ENCODE data around the gene LMNTD2.

LMNTD2 gene, protein sequence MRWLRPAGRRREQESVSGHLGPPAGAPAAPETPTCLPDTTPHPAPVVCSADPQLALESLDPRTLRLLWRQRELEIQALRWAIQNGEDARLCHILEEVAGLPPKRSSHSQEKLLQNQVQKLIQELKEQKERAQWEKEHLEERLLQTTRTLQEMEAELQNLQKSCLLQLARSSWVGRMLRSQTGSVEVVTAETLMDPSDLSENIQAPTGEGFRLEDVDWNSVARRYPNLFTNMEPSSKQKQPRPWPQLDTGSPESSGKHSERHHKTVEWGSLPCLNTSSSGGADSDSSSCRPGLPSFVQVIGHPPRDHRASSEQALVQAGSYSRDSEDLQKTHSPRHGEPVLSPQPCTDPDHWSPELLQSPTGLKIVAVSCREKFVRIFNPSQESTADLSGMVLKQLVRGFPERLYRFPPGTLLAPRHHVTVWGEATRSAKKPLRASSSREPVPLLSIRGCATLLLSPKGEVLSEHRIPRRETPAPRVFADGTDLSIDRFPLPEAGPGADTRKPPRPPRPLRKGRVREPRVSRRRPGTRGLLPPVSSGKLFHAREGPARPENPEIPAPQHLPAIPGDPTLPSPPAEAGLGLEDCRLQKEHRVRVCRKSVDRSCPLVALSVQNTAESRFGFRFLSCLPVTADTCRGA

DNA sequence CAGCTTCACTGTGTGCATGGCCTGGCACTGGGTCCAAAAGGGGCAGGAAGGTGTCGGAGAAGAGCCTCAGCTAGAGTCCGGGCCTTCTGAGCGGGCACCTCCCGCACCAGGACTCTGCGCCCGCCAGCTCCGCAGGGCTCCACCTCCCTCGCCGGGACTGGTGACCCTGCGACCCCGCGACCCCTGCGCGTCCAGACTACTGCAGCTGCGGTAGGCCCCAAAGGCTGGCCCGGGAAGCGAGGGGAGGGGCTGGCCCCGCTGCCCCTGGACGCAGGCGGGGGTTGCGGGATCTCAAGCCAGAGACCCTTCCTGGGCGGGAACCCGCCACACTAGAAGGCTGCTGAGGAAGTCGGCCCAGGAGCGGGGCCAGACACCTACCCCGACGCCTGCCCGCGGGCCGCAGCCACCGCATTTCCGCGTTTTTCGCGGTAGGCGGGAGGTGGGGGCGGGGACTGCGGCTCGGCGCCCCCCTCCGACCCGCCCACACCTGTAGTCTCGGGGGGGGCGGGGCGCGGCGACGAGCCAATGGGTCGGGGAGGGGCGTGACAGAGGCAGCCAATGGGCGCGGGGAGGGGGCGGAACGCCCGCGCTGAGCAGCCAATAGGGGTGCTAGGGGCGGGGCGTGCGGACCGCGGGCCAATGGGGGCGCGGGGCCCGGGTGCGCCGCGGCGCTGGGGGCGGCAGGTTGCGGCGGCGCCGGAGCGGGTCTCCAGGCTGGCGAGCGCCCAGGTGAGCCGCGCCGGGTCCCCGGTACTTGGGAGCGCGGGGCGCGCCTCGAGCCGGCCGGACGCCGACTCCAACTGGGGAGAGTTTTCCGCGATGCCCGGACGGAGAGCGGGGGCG, at the start of gene LMNTD2, which contains the start of gene RASSF7:
LMNTD2 (minus strand) TSS at position 434 of the 843 bp plus-strand sequence; CDS start at position 412, 22 bp downstream.
RASSF7 (plus strand) TSS at position 666 of the 843 bp plus-strand sequence. CDS start 799 bp downstream, outside the sequence.
- DNase-seq: peak; percentile 95

DNA sequence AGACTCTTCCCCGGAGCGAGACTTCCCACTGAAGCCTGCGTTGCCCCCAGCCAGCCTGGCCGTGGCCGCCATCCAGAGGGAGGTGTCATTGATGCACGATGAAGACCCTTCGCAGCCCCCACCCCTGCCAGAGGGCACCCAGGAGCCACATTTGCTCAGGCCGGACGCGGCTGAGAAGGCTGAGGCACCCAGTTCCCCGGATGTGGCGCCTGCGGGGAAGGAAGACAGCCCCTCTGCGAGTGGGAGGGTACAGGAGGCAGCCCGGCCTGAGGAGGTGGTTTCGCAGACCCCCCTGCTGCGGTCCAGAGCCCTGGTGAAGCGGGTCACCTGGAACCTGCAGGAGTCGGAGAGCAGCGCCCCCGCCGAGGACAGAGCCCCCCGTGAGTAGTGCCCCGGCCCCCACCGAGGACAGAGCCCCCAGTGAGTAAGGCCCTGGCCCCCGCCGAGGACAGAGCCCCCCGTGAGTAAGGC, 48.8 kb upstream of the LMNTD2 start:
- no peak for DNase-seq

DNA sequence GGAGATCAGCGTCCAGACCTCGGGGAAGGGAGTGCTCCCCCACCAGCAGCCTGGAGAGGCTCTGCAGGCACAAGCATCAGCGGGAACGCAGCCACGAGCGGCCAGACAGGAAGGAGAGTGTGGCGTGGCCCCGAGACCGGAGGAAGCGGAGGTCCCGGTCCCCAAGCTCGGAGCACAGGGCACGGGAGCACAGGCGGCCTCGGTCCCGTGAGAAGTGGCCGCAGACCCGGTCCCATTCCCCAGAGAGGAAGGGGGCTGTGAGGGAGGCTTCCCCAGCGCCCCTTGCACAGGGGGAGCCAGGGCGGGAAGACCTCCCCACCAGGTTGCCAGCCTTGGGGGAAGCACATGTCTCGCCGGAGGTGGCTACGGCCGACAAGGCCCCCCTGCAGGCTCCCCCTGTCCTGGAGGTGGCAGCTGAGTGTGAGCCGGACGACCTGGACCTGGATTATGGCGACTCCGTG, 48.3 kb upstream of the LMNTD2 start:
- DNase-seq: no peak

DNA sequence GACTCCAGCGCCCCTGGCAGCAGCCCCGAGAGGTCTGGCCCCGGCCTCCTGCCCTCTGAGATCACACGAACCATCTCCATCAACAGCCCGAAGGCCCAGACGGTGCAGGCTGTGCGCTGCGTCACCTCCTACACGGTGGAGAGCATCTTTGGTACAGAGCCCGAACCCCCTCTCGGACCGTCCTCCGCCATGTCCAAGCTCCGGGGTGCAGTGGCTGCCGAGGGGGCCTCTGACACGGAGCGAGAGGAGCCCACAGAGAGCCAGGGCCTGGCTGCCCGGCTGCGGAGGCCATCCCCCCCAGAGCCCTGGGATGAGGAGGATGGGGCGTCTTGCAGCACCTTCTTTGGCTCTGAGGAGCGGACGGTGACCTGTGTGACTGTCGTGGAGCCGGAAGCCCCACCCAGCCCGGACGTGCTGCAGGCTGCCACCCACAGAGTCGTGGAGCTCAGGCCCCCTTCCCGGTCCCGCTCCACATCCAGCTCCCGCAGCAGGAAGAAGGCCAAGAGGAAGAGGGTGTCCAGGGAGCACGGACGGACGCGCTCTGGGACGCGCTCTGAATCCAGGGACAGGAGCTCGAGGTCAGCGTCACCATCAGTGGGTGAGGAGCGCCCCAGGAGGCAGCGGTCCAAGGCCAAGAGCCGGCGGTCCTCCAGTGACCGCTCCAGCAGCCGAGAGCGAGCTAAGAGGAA, 47.6 kb upstream of the LMNTD2 start:
- DNase-seq: no peak

DNA sequence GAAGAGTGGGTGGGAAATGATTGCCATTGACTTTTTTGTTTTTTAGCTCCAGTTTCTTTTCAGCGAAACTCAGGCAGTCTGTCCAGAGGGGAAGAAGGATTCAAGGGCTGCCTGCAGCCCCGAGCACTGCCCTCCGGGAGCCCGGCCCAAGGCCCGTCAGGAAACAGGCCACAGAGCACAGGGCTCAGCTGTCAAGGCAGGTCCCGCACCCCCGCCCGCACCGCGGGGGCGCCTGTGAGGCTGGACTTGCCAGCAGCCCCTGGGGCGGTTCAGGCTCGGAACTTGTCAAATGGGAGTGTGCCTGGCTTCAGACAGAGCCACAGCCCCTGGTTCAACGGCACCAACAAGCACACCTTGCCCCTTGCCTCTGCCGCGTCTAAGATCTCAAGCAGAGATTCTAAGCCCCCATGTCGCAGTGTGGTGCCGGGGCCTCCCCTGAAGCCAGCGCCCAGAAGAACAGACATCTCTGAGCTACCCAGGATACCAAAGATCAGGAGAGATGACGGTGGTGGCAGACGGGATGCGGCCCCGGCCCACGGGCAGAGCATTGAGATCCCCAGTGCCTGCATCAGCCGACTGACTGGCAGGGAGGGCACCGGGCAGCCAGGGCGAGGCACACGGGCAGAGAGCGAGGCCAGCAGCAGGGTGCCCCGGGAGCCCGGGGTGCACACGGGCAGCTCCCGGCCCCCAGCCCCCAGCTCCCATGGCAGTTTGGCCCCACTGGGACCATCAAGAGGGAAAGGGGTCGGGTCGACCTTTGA, 46.7 kb upstream of the LMNTD2 start:
- no peak for DNase-seq

DNA sequence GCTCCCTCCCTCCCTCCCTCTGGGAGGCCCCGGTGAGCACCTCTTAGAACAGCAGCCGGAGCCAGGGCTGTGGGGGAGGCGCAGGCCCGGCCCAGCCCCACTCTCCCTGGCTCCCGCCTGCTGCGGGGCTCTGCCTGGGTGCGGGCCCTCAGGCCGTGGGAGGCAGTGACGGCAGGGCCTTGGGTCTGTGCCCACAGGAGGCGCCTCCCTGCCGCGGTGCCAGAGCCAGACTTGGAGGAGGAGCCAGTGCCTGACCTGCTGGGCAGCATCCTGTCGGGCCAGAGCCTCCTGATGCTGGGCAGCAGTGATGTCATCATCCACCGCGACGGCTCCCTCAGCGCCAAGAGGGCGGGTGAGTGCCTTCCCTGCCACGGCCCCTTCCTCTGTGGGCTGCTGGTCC, 45.7 kb upstream of the LMNTD2 start:
- no peak for DNase-seq

DNA sequence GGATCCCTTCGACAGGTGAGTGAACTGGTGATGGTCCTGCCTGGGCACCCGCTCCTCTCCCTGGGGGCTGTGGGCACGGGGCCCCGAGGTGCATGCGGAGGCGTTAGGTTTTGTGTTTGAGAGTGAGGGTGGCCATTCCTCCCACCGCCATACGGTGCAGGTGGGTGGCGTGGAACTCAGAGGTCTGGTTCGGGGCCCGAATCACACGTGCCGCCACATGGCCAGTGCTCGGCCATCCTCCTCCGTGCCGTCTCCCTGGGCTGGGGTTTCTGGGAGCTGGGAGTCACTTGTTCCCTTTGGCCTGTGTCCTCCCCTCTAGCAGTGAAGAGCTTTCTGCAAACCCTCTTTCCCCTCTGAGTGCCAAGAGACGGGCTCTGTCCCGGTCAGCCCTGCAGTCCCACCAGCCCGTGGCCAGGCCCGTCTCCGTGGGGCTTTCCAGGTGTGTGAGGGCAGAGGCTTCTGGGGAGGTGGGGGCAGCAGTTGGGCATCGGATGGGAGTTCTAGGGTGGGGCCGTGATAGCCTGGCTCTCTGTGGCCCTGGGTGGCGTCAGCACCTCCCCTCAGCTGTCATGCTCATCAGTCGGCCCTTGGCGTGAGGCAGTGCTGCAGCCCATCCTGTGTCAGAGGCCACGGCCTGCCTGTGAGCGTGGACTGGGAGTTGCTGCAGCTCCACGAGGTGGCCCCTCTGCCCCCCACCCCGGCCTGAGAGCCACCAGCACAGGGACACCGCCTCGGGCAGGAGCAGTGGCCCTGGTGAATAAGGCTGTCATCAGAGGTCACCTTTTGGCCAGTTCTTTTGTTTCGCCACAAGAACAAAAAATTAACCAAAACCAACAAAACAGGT, 45.0 kb upstream of the LMNTD2 start:
- DNase-seq: no peak

DNA sequence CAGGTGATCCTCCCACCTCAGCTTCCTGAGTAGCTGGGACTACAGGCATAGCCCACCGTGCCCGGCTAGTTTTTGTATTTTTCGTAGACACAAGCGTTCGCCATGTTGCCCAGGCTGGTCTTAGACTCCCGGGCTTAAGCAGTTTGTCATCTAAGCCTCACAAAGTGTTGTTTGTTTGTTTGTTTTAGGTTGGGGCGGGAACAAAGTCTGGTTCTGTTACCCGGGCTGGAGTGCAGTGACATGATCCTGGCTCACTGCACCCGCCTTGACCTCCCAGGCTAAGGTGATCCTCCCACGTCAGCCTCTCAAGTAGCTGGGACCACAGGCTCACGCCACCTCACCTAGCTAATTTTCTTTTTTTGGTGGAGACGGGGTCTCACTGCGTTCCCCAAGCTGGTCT, 42.6 kb upstream of the LMNTD2 start:
- DNase-seq: no peak

DNA sequence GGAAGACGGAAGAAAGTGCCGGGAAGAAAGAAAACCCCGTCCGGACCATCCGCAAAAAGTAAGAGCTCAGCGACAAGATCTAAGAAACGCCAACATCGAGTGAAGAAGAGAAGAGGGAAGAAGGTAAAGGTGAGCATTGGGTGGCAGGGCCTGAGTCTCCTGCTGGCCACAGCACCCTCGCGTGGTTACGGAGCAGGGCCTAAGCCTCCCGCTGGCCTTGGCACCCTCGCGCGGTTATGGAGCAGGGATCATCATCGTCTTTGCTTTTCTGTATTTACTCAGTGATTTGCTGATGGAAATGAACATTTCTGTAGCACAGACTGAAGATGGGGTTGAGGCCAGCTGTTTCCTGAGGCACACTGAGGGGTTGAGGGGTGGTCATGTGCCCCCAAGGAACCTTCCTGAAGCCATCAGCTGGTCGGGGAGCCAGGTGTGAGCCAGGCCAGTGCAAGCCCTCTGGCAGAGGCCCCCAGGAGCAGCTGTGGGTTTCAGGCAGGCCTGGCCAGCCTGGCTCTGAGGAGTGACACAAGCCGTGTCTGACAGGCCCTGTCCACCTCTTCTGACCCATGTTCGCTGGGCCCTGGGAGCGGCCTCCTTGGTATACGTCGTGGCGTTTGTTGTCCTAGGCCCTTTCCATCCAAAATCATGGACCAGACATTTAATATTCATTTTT, 41.2 kb upstream of the LMNTD2 start:
- DNase-seq: no peak

DNA sequence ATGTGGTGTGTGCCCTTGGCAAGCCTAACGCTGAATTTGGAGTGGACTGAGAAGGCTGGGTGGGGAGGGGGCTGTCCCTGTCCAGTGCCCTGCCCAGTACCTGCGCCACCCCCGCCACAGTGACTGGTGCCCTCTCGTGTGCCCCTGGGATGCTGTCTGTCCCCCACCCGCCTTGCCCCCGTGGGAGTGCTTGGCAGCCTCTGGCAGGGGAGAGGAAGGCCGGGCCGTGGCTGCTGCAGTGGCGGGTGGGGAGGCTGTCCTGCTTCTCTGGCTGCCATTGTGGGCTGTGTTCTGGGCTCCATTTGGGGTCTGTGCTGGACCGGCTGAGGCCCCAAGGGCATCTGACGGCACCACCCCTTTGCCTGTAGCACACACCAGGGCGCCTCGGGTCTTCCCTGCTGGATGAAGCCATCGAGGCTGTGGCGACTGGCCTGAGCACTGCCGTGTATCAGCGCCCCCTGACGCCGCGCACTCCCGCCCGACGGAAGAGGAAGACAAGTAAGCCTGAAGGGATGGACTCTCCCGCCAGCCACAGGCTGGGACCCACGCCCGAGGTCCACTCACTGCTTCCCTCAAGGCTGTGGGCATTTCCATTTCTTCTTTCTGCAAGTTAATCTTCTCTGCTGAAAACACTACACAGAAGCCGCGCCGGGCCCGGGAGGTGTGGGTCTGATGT, 37.6 kb upstream of the LMNTD2 start:
- DNase-seq: no peak

DNA sequence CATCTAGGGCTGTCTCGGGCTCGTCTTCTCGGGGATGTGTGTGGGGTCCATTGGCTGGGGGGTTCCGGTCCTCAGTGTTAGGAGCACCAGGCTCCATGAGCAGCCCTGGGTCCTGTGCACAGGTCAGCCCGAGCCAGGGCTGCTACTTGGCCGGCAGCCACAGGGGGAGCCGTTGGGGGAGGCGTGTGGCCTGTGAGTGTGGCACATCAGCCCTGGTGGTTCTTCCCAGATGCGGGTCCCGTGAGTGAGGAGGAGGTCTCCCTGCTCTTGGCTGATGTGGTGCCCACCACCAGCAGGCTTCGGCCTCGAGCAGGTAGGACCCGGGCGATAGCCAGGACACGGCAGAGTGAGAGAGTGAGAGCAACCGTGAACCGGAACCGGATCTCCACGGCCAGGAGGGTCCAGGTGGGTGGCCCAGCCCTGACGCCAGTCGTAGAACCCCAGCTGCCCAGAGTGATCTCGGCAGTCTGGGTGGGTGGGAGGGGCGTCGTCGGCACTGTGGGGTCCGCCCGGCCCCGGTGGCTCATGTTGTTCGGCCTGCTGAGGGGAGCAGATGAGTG, 36.7 kb upstream of the LMNTD2 start:
- no peak for DNase-seq

DNA sequence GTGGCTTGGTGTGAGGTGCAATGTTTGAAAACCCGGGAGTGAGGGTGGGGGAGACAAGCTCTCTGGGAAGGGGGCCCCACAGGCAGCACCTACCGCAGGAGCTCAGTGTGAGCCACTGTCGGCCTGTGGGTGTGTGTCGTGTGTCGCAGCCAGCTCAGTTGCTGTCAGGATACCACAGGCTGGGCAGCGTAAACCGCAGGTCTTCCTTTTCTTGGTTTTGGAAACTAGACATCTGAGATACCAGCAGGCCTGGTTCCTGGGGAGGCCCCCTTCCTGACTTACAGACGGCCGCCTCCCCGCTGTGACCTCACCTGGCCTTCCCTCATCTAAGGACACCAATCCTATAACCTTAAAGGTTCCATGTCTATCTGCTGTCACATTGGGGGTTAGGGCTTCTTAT, 35.8 kb upstream of the LMNTD2 start:
- DNase-seq: no peak

DNA sequence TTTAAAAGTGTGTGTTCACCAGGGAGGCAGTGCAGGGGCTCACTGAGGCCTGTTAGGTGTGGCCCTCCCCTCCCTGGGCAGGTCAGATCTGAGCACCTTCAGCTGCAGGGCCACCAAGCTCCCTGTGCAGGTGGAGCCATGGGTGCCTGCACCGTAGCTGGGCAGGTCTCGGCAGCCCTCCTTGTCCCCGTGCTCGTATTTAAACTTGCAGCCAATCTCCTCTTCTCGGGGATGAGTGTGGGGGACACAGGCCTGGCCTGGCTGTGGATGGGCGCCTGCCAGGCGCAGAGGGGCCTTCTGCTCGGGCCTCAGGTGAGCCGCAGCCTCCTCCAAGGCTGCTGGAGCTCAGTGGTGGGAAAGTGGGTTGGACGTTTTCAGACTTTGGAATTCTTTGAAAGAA, 34.9 kb upstream of the LMNTD2 start:
- DNase-seq: no peak

DNA sequence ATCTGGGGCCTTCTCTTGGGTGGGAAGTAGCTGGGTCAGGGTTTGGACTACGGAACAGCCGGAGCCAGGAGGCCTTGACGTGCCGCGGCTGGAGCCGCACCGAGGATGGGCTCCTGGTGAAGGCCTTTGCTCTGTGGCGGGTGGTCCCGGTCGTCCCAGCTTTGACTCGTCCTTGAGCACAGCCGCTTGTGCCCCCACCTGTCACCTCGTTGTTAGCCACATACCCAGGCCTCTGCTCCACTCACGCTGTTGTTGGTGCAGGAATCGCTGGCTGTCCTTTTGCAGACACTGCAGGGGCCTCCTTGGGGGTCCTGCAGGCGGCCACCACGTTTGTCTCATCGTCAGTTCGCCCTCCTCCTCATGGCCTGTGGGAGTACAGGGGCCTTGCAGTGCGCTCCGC, 32.8 kb upstream of the LMNTD2 start:
- DNase-seq: no peak

DNA sequence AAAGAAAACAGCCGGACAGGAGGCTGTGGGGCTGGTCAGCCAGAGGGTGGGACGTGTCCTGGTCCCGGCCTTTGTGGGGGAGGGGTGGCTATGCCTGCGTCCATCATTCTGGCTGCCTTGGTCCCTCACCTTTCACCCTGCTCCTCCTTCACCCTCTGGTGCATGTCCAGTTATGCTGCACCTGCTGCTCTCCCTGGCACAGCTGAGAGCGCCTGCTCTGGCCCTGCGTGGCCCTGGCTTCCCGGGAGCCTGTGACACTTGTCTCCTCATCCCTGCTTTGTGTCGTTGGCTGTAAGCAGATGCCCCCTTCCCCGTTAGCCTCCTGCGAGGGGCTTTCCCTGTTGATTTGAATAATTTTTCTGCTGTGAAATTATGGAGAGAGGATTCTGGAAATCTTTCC, 32.4 kb upstream of the LMNTD2 start:
- DNase-seq: no peak

DNA sequence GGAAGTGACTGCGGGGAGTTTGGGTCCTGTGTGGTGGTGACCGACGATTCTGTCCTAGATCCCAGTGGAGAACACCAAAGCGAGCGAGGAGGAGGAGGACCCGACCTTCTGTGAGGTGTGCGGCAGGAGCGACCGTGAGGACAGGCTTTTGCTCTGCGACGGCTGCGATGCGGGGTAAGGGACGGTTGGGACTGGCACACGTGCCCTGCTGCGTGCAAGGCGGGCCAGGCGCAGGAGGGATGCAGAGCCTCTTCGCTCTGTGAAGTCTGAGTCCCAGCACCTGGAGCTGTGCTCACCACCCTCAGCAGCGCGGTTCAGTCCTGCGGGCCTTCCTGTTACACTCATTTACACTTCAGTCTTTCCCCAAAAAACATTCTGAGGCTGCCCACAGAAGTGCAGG, 32.0 kb upstream of the LMNTD2 start:
- DNase-seq: no peak

DNA sequence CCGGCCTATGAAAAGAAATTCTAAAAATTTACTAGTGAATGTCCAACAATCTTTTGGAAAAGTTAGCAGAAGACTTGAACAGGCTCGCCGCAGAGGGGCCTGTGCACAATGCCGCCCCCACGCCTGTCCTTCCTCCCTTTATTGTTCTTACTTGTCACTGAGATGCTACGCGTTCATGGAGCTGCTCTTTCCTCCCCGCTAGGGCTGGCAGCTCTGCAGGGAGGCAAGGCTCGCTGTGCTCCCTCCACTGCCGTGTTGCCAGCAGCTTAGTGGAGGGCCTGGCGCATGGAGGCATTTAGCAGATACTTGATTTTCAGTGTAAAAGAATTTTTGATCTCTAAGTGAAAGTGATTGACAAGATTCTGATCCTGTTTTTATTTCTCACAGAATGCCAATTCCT, 30.5 kb upstream of the LMNTD2 start:
- no peak for DNase-seq

DNA sequence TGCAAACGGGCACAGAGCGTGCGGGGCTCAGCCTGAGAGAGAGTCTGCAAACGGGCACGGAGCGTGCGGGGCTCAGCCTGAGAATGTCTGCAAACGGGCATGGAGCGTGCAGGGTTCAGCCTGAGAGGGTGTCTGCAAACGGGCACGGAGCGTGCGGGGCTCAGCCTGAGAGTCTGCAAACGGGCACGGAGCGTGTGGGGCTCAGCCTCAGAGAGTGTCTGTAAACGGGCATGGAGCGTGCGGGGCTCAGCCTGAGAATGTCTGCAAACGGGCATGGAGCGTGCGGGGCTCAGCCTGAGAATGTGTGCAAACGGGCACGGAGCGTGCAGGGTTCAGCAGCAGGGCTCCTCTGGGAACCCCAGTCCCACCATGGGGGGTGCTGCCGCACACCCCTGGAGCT, 29.3 kb upstream of the LMNTD2 start:
- DNase-seq: no peak

DNA sequence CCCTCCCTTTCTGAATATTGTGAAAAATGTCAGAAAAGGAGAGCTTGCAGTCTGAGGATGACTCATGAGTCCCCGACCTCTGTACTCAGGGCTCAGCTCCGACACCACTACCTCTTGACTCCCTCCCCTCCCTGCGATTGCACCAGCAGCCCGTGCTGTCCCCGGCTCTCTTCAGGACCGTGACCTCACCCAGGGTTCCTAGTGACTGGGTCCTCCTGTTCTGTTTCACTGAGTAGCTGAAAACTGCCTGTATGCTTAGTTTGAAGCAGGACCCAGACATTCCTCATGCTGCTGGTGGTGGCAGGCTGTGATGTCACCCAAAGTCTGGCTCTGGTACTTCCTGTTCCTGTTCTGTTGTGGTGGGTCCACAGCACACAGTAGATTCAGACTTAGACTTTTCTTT, 27.4 kb upstream of the LMNTD2 start:
- DNase-seq: peak; percentile 72

Measured in CD4-positive, alpha-beta T cell treated with Interleukin-21 for 1 hour (primary cell).